ENCODE data around the gene MACROH2A1.

- TF ChIP-seq CTCF (IDR thresholded peaks at IDR 0.05; ENCODE audit: low read depth, low read length) (no peak), POLR2A (IDR thresholded peaks at IDR 0.05; ENCODE audit: extremely low read depth, insufficient read length) (no peak)
These were observed 26.6 kb upstream of the MACROH2A1 start for GRCh38 chr5:135425641-135426040.

All from NB4 (cell line).